ENCODE results near the gene LAMA2.

The LAMA2 gene

GRCh38 chr6:129317931-129318820, 435.2 kb downstream of the LAMA2 start:
- no peak for DNase-seq (ENCODE audit: low read depth in 2 of 2)

GRCh38 chr6:129320892-129321291, 438.0 kb downstream of the LAMA2 start:
- no peak for DNase-seq (ENCODE audit: low read depth in 2 of 2)

- no peak for DNase-seq (ENCODE audit: low read depth in 2 of 2)
Observed at GRCh38 chr6:129321303-129321702, 438.4 kb downstream of the LAMA2 start.

DNA sequence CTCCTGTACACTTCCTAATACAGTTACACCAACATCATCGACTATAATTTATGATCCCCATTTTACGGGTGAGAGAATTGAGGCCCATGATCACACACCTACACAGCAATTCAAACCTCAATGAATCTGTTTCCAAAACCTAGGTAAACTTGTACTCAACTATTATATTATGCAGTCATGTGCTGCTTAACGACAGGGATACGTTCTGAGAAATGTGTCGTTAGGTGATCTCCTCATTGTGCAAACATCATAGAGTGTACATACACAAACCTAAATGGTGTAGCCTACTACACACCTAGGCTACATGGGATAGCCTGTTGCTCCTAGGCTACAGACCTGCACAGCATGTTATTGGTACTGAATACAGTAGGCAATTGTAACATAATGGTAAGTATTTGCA, 441.4 kb downstream of the LAMA2 start:
- no peak for DNase-seq (ENCODE audit: low read depth in 2 of 2)

DNA sequence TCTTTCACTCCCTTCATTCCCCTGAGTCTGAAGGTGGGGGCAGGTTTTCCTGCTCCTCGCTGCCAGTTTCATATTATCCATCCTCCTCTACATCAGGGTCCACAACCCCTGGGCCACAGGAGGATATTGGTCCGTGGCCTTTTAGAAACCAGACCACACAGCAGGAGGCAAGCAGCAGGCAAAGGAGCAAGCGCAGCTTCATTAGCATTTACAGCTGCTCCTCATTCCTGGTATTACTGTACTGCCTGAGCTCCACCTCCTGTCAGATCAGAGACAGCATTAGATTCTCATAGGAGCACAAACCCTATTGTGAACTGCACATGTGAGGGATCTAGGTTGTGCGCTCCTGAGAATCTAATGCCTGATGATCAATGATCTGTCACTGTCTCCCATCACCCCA, 446.7 kb downstream of the LAMA2 start:
- DNase-seq (ENCODE audit: low read depth in 2 of 2): no peak

GRCh38 chr6:129331450-129332138, 448.7 kb downstream of the LAMA2 start:
- DNase-seq (ENCODE audit: low read depth in 2 of 2): no peak

DNA sequence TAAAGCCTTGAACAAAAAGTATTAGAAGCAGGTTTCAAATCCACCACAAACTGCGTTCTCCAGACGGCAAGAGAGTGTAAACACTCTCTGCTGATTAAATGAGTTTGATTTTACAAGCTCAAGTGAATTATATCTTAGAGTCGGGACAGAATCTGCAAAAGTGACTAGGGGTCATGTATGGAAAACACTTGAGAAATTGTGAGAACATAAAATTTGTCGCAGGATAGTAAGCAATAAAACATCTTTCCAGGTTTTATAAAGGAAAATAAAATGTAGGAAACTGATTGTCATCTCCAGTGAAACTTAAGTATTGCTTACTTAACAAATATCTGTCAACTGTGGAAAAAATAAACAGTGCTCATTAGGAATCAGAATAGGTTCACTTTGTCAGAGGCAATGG, 452.9 kb downstream of the LAMA2 start:
- no peak for DNase-seq (ENCODE audit: low read depth in 2 of 2)

- no peak for DNase-seq (ENCODE audit: low read depth in 2 of 2)
Observed at GRCh38 chr6:129338683-129339082, 455.7 kb downstream of the LAMA2 start.

GRCh38 chr6:129340983-129341382, 458.0 kb downstream of the LAMA2 start:
- DNase-seq (ENCODE audit: low read depth in 2 of 2): no peak

DNA sequence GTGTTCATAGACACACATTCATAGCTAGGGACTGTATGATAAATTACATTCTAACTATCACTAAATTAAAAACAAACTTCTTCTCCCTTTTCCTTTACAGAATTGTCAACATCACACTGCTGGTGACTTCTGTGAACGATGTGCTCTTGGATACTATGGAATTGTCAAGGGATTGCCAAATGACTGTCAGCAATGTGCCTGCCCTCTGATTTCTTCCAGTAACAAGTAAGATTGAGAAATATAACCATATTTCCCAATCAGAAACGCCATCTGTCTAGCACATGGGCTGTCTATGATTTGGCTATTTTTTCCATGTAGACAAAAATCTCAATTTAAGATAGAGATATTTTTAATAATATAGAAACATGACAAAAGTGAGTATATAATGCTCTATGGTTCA, 459.3 kb downstream of the LAMA2 start:
- DNase-seq (ENCODE audit: low read depth in 2 of 2): no peak

GRCh38 chr6:129342796-129343195, 459.9 kb downstream of the LAMA2 start:
- DNase-seq (ENCODE audit: low read depth in 2 of 2): no peak

GRCh38 chr6:129344379-129344778, 461.4 kb downstream of the LAMA2 start:
- DNase-seq (ENCODE audit: low read depth in 2 of 2): no peak

DNA sequence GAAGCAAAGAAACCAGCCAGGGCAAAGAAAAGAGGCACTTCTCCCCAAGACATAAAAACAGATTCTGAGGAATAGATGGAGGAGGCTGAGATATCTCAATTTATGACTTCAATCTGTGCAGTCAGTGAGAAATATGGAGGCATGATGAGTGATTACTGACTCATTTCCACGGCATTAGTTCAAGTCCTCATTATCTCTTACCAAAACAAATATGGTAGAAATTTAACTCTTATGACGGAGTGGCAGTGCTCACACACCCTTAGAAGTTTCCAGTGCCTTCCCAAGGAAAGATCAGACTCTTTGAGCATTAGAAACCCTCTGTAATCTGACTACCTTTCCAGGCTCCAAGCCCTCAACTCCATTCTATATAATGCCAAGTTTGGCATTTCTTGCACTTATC, 463.0 kb downstream of the LAMA2 start:
- DNase-seq (ENCODE audit: low read depth in 2 of 2): no peak

GRCh38 chr6:129346964-129347363, 464.0 kb downstream of the LAMA2 start:
- no peak for DNase-seq (ENCODE audit: low read depth in 2 of 2)

GRCh38 chr6:129350278-129350677, 467.3 kb downstream of the LAMA2 start:
- no peak for DNase-seq (ENCODE audit: low read depth in 2 of 2)

DNA sequence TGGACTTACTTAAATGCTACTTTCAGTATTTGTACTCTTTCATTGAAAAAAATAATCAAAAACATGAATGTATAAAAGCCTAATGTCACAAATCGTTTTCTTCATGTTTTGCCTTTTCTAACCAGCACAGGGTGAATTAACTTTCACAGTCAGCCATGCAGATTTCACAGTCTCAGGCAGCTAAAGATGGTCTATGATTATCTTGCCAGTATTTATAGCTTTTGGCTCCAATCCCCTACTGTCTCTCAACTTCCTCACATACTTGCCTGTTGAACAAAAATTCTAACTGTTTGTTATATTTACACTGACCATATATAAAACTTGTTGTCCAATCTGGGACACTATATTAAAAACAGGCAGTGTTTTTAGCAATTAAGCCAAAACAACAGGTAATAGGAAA, 468.9 kb downstream of the LAMA2 start:
- DNase-seq (ENCODE audit: low read depth in 2 of 2): no peak

DNA sequence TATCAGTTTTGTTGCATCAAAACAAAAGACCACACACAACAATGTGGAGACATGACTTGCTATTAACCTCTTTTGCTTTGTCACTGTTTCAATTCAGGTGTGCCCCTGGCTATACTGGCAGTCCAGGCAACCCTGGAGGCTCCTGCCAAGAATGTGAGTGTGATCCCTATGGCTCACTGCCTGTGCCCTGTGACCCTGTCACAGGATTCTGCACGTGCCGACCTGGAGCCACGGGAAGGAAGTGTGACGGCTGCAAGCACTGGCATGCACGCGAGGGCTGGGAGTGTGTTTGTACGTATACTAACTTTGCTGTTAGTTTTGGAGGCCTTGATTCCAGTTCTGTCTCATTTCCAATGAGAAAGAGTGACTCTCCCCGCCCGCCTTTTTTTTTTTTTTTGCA, 470.1 kb downstream of the LAMA2 start:
- DNase-seq (ENCODE audit: low read depth in 2 of 2): no peak

GRCh38 chr6:129356129-129356528, 473.2 kb downstream of the LAMA2 start:
- DNase-seq (ENCODE audit: low read depth in 2 of 2): no peak

GRCh38 chr6:129359811-129360681, 477.1 kb downstream of the LAMA2 start:
- no peak for DNase-seq (ENCODE audit: low read depth in 2 of 2)

GRCh38 chr6:129360682-129360955, 477.7 kb downstream of the LAMA2 start:
- no peak for DNase-seq (ENCODE audit: low read depth in 2 of 2)

DNA sequence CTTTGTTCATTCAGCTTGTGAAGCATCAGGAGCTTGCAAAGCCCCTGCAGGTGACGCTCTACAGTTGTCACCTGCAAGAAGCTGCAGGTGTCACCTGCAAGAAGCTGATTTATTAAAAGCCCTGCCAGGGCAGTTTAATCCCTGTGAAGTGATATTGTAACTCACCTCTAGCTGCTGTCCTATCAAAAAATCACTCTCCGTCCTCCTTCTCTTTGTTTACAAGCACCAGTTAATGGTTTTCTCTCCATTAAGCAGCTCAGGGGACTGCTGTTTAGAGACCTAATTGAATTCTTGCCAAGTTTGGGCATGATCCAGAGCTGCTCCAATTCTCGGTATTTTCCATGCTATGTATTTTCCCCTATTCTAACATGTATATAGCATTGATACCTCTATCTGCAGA, 481.1 kb downstream of the LAMA2 start:
- DNase-seq (ENCODE audit: low read depth in 2 of 2): no peak

GRCh38 chr6:129364767-129365166, 481.8 kb downstream of the LAMA2 start:
- DNase-seq (ENCODE audit: low read depth in 2 of 2): no peak

GRCh38 chr6:129368076-129368475, 485.1 kb downstream of the LAMA2 start:
- no peak for DNase-seq (ENCODE audit: low read depth in 2 of 2)
